Ectodermal cell (in vitro differentiated cells): ENCODE results near the gene ATP1A4.
A peak's percentile ranks its signal among the peaks of the same experiment; 100 is the strongest.

Experiments used
- H3K27ac ChIP-seq: 2 replicates; pipeline ENCODE4 v1.7.0; 2013; ENCODE audit warnings: mild to moderate bottlenecking, low read depth, low read length; ENCODE audit not compliant: insufficient read depth, poor library complexity, severe bottlenecking
- H3K27me3 ChIP-seq: 2 replicates; pipeline ENCODE4 v1.7.0; 2013; ENCODE audit warnings: mild to moderate bottlenecking, low read length; ENCODE audit not compliant: insufficient read depth, control insufficient read depth, poor library complexity, severe bottlenecking
- H3K36me3 ChIP-seq: one replicate; pipeline ENCODE4 v1.7.0; 2013; ENCODE audit warnings: low read length; ENCODE audit not compliant: control insufficient read depth, insufficient read depth
- H3K4me1 ChIP-seq: one replicate; pipeline ENCODE4 v1.7.0; 2013; ENCODE audit warnings: low read length; ENCODE audit not compliant: control insufficient read depth, insufficient read depth
- H3K4me3 ChIP-seq: 2 replicates; pipeline ENCODE4 v1.7.0; 2013; ENCODE audit warnings: low read depth, low read length, control low read depth; ENCODE audit not compliant: insufficient read depth
- H3K9me3 ChIP-seq: 2 replicates; pipeline ENCODE4 v1.7.0; 2013; ENCODE audit warnings: mild to moderate bottlenecking, low read length, moderate library complexity; ENCODE audit not compliant: control insufficient read depth
- WGBS, 2 experiments: methylation state at CpG; one replicate each; pipeline ENCODE4 v1.1.7; 2013; ENCODE audit warnings: missing lambda C conversion rate in 2 of 2; 5-methylcytosine and 5-hydroxymethylcytosine counted together

Gene ATP1A4

DNA sequence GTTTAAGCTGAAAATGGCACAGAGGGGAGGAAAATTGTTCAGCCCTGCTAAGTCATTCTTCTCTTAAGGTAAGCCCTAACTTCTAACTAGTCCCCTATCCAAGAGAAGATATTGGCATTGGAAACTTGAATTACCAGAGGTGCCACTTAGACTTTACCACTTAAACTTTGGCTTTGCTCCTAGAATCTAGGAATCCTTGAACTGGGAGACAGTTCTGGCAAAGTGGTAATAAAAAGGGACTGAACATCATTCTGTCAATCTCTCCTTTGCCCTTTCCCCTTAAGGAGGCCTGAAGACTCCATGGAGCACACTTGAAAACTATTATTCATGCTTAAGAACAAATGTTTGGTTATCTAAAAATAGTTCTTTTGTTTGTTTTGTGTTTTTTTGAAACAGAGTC lies 8.4 kb downstream of the ATP1A4 start:
- H3K36me3 ChIP-seq: no peaks in the 10 kb centered on the region
- H3K27ac ChIP-seq: no peak overlapping the region

DNA sequence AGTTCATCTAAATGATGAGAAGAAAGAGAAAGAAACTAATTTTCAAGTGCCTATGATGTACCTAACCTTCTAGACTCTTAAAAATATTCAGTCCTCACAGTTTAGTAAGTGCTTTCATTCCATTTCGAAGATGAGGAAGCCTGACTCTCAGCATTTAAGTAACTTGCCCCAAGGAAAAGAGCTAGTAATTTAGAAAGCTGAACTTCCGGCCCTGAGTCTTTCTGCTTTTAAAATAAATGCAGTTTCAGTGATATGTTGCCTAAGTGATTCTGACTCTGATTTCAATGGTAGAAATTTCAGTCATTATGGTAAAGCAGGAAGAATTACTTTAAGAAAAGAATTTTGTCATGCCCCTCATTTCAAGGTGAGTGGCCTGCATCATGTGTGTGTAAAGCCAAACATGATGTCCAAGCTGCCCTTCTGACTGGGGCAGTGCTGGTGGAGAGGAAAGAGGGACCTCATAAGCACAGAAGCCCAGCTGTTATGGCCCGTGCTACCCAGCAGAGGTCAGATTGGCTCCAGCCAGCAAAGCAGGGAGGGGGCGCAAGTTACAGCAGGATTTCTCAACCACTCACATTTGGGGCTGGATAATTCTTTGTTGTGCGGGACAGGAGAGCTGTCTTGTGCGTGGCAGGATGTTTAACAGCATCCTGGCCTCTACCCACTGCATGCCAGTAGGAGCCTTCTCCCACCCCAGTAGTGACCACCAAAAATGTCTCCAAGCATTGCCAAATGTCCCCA lies 10.7 kb downstream of the ATP1A4 start:
- no peak overlapping the region for H3K4me3 ChIP-seq
- no peaks in the 10 kb centered on the region for H3K9me3 ChIP-seq
- 38 to 43% methylated on average over 6 of the region's 6 CpGs for WGBS, 2 experiments
- no peaks in the 10 kb centered on the region for H3K36me3 ChIP-seq
- H3K4me1 ChIP-seq: no peaks in the 10 kb centered on the region
- H3K27me3 ChIP-seq: peaks cover 12% of the 10 kb centered on the region
- H3K27ac ChIP-seq: no peak overlapping the region

More for the DNA sequence above, 8.4 kb downstream of the ATP1A4 start:
- no peaks in the 10 kb centered on the region for H3K4me1 ChIP-seq
- no peaks in the 10 kb centered on the region for H3K27me3 ChIP-seq
- H3K4me3 ChIP-seq: no peak overlapping the region
- no peaks in the 10 kb centered on the region for H3K9me3 ChIP-seq

DNA sequence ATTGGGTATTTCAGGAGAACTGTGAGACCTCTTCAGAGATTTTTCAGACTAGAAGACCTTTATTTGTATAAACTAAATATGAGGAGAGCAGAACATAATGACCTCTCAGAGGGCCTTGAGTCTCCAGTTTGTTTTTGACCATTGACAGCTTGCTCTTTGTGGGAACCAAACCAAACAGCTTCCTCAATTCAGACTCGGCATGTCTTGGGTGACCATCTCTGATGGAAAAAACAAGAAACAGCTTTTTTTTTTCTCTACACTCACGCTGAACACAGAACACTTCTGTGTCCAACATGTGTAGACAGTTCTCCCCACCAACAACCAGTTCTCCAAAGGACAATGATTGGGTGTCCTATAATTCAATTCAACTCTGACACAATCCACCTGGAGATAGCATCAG lies 11.5 kb downstream of the ATP1A4 start:
- peaks cover 20% of the 10 kb centered on the region for H3K27me3 ChIP-seq
- H3K9me3 ChIP-seq: no peaks in the 10 kb centered on the region
- no peak overlapping the region for H3K27ac ChIP-seq
- H3K4me3 ChIP-seq: no peak overlapping the region
- no peaks in the 10 kb centered on the region for H3K36me3 ChIP-seq
- WGBS, 2 experiments: 94 to 97% methylated on average over 2 of the region's 2 CpGs
- no peaks in the 10 kb centered on the region for H3K4me1 ChIP-seq

DNA sequence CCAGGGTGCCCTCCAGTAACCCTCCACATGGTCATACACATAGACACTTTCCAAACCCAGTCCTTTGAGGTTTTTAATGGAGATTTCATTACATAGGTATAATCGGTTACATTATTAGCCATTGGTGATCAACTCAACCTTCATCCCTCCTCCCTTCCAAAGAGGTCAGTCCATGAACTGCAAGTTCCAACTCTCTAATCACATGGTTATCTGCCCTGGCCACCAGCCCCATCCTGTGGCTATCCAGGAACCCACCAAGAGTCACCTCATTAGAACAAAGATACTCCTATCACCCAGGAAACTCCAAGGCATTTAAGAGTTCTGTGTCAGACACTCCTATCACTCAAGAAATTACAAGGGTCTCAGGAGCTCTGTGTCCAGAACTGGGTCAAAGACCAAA lies 12.2 kb downstream of the ATP1A4 start:
- H3K9me3 ChIP-seq: no peaks in the 10 kb centered on the region
- WGBS, 2 experiments: 95 to 96% methylated on average over 1 of the region's 1 CpG
- peaks cover 24% of the 10 kb centered on the region for H3K27me3 ChIP-seq

DNA sequence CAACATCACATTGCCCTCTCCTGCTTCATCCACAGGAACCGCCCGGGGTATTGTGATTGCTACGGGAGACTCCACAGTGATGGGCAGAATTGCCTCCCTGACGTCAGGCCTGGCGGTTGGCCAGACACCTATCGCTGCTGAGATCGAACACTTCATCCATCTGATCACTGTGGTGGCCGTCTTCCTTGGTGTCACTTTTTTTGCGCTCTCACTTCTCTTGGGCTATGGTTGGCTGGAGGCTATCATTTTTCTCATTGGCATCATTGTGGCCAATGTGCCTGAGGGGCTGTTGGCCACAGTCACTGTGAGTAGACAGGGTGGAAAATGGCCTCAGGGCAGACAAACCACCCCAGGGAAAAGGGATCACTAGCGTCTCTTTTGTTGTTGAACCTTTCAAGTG lies 12.7 kb downstream of the ATP1A4 start:
- Histone ChIP-seq H3K27ac (no peak overlapping the region), H3K27me3 (peaks cover 27% of the 10 kb centered on the region), H3K4me1 (peaks cover 8% of the 10 kb centered on the region), H3K9me3 (no peaks in the 10 kb centered on the region), H3K36me3 (no peaks in the 10 kb centered on the region), H3K4me3 (no peak overlapping the region)
- 94 to 95% methylated on average over 10 of the region's 10 CpGs for WGBS, 2 experiments

More for the DNA sequence above, 12.2 kb downstream of the ATP1A4 start:
- no peaks in the 10 kb centered on the region for H3K36me3 ChIP-seq
- H3K4me1 ChIP-seq: peaks cover 2% of the 10 kb centered on the region
- H3K4me3 ChIP-seq: no peak overlapping the region
- no peak overlapping the region for H3K27ac ChIP-seq

DNA sequence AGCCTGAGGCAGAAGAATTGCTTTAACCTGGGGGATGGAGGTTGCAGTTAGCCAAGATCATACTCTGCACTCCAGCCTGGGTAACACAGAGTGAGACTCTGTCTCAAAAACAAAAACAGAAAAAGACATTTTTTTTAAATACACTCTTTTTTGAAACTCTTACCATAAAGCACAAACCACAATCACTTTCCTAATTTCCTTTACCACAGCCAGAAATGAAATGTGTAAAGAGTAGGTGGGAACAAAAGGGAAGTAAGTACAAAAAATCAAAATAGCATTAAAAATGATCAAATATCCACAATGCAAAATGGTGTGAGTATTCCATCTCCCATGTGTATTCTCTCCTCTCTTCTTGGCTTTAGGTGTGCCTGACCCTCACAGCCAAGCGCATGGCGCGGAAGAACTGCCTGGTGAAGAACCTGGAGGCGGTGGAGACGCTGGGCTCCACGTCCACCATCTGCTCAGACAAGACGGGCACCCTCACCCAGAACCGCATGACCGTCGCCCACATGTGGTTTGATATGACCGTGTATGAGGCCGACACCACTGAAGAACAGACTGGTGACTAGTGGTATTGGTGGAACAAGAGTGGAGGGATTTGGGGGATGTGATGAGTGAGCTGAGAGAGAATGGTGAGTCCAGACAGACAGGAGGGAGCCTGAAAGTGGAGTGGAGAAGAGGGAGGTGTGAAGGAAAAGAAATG lies 14.9 kb downstream of the ATP1A4 start:
- H3K4me1 ChIP-seq: peaks cover 27% of the 10 kb centered on the region
- no peak overlapping the region for H3K27ac ChIP-seq
- 88% methylated on average over 12 of the region's 12 CpGs for WGBS, 2 experiments
- no peaks in the 10 kb centered on the region for H3K9me3 ChIP-seq
- peaks cover 39% of the 10 kb centered on the region for H3K27me3 ChIP-seq
- H3K4me3 ChIP-seq: no peak overlapping the region
- no peaks in the 10 kb centered on the region for H3K36me3 ChIP-seq

DNA sequence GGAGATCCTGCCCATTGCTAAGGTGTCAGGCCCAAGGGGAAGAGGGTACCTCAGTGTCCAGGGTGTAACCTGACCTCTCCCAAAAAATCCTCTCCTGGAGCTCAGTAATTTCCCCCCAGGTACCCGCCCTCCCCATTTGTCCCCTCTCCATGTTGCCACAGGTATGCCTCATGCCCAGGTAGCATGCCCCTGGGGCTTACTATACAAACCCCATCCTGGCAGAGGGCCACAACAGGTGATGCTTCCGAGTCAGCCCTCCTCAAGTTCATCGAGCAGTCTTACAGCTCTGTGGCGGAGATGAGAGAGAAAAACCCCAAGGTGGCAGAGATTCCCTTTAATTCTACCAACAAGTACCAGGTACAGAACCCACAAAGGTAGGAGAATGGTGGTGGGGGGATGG lies 15.7 kb downstream of the ATP1A4 start:
- H3K27ac ChIP-seq: no peak overlapping the region
- no peaks in the 10 kb centered on the region for H3K36me3 ChIP-seq
- 90 to 92% methylated on average over 4 of the region's 4 CpGs for WGBS, 2 experiments
- H3K27me3 ChIP-seq: peaks cover 46% of the 10 kb centered on the region
- H3K4me1 ChIP-seq: peaks cover 35% of the 10 kb centered on the region
- H3K9me3 ChIP-seq: no peaks in the 10 kb centered on the region
- no peak overlapping the region for H3K4me3 ChIP-seq

DNA sequence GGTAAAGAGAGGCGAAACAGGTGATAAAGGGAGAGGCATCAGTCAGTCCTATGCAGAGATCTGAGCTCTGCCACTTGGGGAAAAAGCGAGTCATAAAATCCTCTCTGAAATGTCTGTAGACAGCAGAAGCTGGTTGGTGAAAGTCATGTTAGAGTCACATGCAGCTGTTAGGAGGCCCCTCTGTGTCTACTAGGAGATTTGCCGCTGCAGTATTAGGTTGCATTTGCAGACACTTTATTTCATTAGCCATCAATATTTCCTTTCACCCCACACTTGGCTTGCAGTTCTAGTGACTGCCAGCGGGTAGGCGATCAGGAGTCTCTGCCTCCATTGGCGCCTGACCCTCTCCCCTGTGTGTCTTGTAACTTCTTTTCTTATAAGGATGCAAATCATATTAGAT lies 16.2 kb downstream of the ATP1A4 start:
- 90 to 95% methylated on average over 6 of the region's 6 CpGs for WGBS, 2 experiments
- no peaks in the 10 kb centered on the region for H3K9me3 ChIP-seq
- peaks cover 51% of the 10 kb centered on the region for H3K27me3 ChIP-seq
- H3K4me3 ChIP-seq: no peak overlapping the region
- H3K4me1 ChIP-seq: peaks cover 39% of the 10 kb centered on the region
- no peak overlapping the region for H3K27ac ChIP-seq
- H3K36me3 ChIP-seq: no peaks in the 10 kb centered on the region

DNA sequence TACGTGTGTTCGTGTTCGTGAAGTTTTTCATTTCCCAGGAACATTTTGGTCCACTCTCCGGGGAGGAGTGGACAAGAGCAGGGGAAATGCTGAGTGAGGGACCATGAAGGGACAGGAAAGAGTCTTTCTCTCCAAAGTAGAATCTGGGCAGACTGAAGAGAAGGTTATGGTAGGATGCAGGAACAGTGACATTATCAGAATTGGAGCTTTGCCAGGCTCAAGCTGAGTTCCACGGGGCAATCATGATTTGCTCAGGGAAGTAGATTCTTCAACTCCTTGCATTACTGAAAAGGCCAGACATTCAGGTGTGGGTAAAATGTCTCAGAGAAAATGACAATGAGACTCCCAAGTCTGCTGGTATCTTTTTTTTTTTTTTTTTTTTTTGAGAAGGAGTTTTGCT lies 16.6 kb downstream of the ATP1A4 start:
- Histone ChIP-seq H3K9me3 (no peaks in the 10 kb centered on the region), H3K4me3 (no peak overlapping the region), H3K27me3 (peaks cover 56% of the 10 kb centered on the region), H3K36me3 (no peaks in the 10 kb centered on the region), H3K27ac (no peak overlapping the region), H3K4me1 (peaks cover 39% of the 10 kb centered on the region)
- 95 to 97% methylated on average over 5 of the region's 5 CpGs for WGBS, 2 experiments

DNA sequence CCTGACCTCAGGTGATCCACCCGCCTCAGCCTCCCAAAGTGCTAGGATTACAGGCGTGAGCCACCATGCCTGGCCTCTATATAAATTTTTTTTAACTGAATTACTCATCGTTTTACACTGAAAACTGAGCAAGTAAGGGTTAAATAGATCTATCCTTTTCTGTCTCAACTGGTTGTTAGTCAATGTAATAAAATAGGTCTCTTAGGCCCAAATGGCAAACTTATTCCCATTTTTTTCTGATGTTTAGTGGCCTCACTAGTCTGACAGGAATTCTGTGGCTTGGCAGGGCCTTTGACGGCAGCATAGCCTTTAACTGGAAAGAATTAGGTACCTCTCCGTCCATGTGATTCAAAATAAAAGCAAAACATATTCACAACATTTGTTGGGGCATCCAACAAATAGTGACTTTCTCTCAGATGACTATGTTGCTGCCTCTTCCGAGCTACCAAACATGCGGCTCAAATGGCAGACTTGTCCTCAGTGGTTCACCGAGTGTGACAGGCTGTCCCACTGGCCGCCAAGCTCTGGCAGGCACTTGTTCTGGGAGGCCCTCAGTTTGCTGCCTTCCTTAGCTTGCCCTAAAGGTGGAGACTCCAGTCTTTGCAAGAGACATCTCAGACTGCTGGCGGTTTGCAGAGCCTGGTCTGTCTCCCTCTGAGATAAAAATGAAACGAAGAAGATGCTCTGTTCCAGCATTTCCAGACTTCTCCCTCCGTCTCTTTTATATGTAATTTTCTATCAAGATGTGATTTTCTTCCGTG lies 17.4 kb downstream of the ATP1A4 start:
- 33 to 37% methylated on average over 13 of the region's 13 CpGs for WGBS, 2 experiments

More for the DNA sequence above, 17.4 kb downstream of the ATP1A4 start:
- H3K36me3 ChIP-seq: no peaks in the 10 kb centered on the region
- H3K4me1 ChIP-seq: peaks cover 39% of the 10 kb centered on the region
- no peaks in the 10 kb centered on the region for H3K9me3 ChIP-seq
- H3K27me3 ChIP-seq: peaks cover 58% of the 10 kb centered on the region
- H3K4me3 ChIP-seq: no peak overlapping the region
- H3K27ac ChIP-seq: peak overlapping the region; percentile 4
